C4-2B (cell line): Measurements from ENCODE around the gene ARL10.

Experiments used
- CTCF ChIP-seq: fragments of 450-650 bp; conservative IDR thresholded peaks from 2 replicates; pipeline ENCODE4 v1.5.1; 2017; ENCODE audit warnings: mild to moderate bottlenecking
- ZFX ChIP-seq: fragments of 450-650 bp; IDR thresholded peaks from 2 replicates; pipeline ENCODE4 v1.6.1; 2017

DNA sequence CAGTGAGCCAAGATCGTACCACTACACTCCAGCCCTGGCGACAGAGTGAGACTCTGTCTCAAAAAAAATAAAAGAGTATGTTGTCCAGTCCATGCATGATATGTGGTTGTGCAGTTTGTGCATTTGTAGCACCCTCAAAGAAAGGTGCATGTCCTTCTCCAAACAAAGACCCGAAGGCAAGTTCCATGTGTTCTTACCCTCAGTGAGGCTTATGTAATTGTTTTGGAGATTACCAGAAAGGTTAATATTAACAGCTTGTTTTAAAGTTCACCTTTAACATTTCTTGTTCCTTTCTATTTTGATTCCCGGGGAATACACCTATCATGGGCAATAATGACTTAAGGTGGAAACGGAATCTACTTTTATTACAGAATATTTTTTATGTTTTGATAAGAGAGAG is 26.0 kb upstream of the ARL10 start:
- TF ChIP-seq CTCF, result no peak
- TF ChIP-seq ZFX, result no peak
